Ascending aorta (tissue), 2 donors: Measurements from ENCODE around the gene FOXB2. TPM values are rescaled to one million over a fixed set of nuclear protein-coding genes. Genes with fewer than 3 reads are reported as not detected.

Experiments used
- DNase-seq, 2 donors: peaks; one replicate each; pipeline ENCODE4 v3.0.0-alpha.2; 2019; ENCODE audit warnings: low spot score in 2 of 2
- H3K27ac ChIP-seq, 2 donors: fragments of 200-600 bp; sonication (generic); one replicate each; pipeline ENCODE4 v1.5.1; 2016 to 2017; ENCODE audit warnings: mild to moderate bottlenecking in 1 of 2
- H3K27me3 ChIP-seq: fragments of 200-600 bp; sonication (generic); one replicate; pipeline ENCODE4 v1.5.1; 2017
- H3K36me3 ChIP-seq, 2 donors: fragments of 200-600 bp; sonication (generic); one replicate each; pipeline ENCODE4 v1.5.1; 2016
- H3K4me1 ChIP-seq, 2 donors: fragments of 200-600 bp; sonication (generic); one replicate each; pipeline ENCODE4 v1.5.1; 2016 to 2017; ENCODE audit warnings: mild to moderate bottlenecking in 1 of 2
- H3K4me3 ChIP-seq, 2 donors: fragments of 200-600 bp; sonication (generic); one replicate each; pipeline ENCODE4 v1.5.1; 2016 to 2017; ENCODE audit warnings: mild to moderate bottlenecking in 1 of 2
- H3K9me3 ChIP-seq, 2 donors: fragments of 200-600 bp; sonication (generic); one replicate each; pipeline ENCODE4 v1.5.1; 2016
- intact Hi-C: fragments of 100-400 bp; cut with DNase I; formaldehyde crosslinking; loops from one replicate; pipeline ENCODE4 v1.15.1; 2023
- total RNA-seq: library from RNA; depleted of rRNA; stranded (reverse); fragments of >200 nt; gene quantifications from one replicate; pipeline ENCODE4 v1.1.0, GENCODE V29; 2016
- TF ChIP-seq, protein P1 (sequence below), 3 experiments: fragments of 200-600 bp in 2 of 3; fragments of 450-650 bp in 1 of 3; sonication (generic) in 2 of 3; IDR thresholded peaks; one replicate each; pipeline ENCODE4 v1.5.1; 2016 to 2019; ENCODE audit warnings: antibody characterized with exemption in 3 of 3, mild to moderate bottlenecking in 1 of 3, moderate library complexity in 1 of 3

Gene FOXB2
- total RNA-seq, 1 donor from 2014 or later = not detected

- TF ChIP-seq, protein P1, sequence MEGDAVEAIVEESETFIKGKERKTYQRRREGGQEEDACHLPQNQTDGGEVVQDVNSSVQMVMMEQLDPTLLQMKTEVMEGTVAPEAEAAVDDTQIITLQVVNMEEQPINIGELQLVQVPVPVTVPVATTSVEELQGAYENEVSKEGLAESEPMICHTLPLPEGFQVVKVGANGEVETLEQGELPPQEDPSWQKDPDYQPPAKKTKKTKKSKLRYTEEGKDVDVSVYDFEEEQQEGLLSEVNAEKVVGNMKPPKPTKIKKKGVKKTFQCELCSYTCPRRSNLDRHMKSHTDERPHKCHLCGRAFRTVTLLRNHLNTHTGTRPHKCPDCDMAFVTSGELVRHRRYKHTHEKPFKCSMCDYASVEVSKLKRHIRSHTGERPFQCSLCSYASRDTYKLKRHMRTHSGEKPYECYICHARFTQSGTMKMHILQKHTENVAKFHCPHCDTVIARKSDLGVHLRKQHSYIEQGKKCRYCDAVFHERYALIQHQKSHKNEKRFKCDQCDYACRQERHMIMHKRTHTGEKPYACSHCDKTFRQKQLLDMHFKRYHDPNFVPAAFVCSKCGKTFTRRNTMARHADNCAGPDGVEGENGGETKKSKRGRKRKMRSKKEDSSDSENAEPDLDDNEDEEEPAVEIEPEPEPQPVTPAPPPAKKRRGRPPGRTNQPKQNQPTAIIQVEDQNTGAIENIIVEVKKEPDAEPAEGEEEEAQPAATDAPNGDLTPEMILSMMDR (IDR thresholded peaks at IDR 0.05) = no peak
- H3K27me3 ChIP-seq = no peaks in the 10 kb centered on the region
- no peaks in the 10 kb centered on the region for H3K4me1 ChIP-seq
- H3K4me3 ChIP-seq = no peak overlapping the region
- H3K36me3 ChIP-seq = no peaks in the 10 kb centered on the region
- no peak for DNase-seq
- H3K27ac ChIP-seq = no peak overlapping the region
- intact Hi-C loops = no loop called here
- no peaks in the 10 kb centered on the region for H3K9me3 ChIP-seq
Observed at GRCh38 chr9:77063645-77064285, 44.3 kb downstream of the FOXB2 start.

GRCh38 chr9:77066388-77066787 is 46.9 kb downstream of the FOXB2 start:
- H3K36me3 ChIP-seq = no peaks in the 10 kb centered on the region
- TF ChIP-seq, protein P1 (IDR thresholded peaks at IDR 0.05) = no peak
- no peak for DNase-seq
- no peaks in the 10 kb centered on the region for H3K4me1 ChIP-seq
- H3K27me3 ChIP-seq = no peaks in the 10 kb centered on the region
- intact Hi-C loops = no loop called here
- no peaks in the 10 kb centered on the region for H3K9me3 ChIP-seq
- H3K27ac ChIP-seq = no peak overlapping the region
- H3K4me3 ChIP-seq = no peak overlapping the region

Other genes starting within 250 kb of the FOXB2 start
- gene PRUNE2, start 113.5 kb upstream of the FOXB2 start, total RNA-seq = 200 TPM
- gene VPS13A, start 157.9 kb downstream of the FOXB2 start, total RNA-seq = 18.8 TPM